ENCODE measurements around the gene GPC5.

The GPC5 gene

DNA sequence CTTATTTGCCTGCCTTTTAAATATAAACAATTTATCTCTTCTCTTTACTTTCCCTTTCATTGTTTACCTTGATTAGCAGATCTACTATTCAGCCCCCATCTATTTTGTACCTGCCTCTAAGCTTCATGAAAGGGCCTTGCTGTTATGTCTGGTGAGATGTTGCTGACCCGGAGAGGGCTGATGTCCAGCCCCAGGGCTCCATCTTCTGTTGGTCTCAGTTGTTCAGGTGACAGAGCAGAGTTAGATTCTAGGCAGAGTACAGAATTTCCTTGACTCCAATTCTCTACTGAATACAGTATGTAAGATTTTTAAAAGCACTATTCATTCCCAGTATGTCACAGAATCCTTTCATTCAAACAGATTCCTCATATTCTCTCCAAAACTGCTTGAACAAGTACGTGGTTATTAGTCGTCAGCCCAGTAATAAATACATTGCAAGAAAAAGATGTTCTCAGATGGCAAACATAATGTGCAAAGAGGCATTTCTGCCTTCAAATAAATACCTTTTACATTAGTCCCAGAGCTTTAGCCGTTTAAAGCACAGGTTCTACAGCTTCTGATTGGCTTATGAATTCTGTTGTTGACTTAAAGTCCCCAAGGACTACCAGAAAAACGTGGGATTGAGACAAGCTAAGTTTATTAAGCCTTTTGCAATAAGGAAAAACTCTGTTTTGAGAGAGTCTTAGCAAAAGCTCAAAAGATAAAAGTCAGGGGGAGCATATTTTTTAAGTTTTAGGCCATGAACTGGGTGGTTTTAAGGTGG is 159.1 kb downstream of the GPC5 start:
- DNase-seq (no peak), ATAC-seq (replicated peaks) (no peak)

DNA sequence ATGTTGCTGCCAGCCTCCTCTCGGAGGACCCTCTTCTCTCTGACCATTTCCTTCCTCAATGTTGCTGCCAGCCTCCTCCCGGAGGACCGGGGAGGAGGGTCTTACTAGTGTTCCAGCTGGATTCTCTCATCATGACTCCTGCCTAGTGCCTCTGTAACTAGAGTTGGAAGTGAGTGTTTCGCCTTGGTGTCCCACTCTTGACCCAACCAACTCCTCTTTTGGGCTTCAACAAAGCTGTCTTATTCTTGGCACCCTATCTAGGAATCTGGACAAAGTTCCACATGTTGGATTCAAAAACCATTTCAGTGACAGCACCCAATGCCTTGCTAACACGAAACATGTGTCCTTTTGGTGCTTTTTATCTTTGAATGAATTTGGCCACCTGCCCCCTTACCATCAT is 165.4 kb downstream of the GPC5 start:
- H3K36me3 Mint-ChIP-seq = no peaks in the 10 kb centered on the region
- H3K27me3 Mint-ChIP-seq = no peaks in the 10 kb centered on the region
- H3K4me1 Mint-ChIP-seq = no peaks in the 10 kb centered on the region
- ATAC-seq (replicated peaks) (no peak), DNase-seq (no peak)
- no peak overlapping the region for H3K4me3 Mint-ChIP-seq
- H3K27ac Mint-ChIP-seq = no peak overlapping the region
- peaks cover 2 to 3% of the 10 kb centered on the region in 2 donors for H3K9me3 Mint-ChIP-seq

More for the DNA sequence above, 159.1 kb downstream of the GPC5 start:
- Mint-ChIP-seq H3K4me1 (no peaks in the 10 kb centered on the region), H3K27me3 (no peaks in the 10 kb centered on the region), H3K36me3 (no peaks in the 10 kb centered on the region), H3K9me3 (peaks cover 5 to 8% of the 10 kb centered on the region in 2 donors), H3K27ac (no peak overlapping the region), H3K4me3 (no peak overlapping the region)

DNA sequence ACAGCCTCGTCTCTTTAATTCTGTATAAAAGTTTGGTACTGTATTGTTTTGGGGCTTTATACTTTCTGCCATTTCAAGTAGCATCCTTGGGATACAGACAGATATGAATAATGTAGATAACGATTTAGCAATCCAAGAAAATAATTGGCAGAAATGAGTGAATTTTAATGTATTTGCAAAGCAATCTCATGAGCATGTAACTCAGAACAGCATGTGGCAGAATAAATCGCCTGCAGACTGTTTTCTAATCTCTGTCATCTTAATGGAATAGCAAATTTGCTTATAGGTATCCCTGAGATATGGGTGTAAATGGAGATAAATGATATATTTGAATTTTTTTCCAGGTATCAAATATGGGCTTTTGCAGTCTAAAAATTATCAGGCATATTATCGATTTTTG is 166.0 kb downstream of the GPC5 start:
- Mint-ChIP-seq H3K36me3 (no peaks in the 10 kb centered on the region), H3K27ac (no peak overlapping the region), H3K4me3 (no peak overlapping the region), H3K4me1 (no peaks in the 10 kb centered on the region), H3K9me3 (peaks cover 2 to 3% of the 10 kb centered on the region in 2 donors), H3K27me3 (no peaks in the 10 kb centered on the region)
- no peak for ATAC-seq (replicated peaks)
- no peak for DNase-seq

DNA sequence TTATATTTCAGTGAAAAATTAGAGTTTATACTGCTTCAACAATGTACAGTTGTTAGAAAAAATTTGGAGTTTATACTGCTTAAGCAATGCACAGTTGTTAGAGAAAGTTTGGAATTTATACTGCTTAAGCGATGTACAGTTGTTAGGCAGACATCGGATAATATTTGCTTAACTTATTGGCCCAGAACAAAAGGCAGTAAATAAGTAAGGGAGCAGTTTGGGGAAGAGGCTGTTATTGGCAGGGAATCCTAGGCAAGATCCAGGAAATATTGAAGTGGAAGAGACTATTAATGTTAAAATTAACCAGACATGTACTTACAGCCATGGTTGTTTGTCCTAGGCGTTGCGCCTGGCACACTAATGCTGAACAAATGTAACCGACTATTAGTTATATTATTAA is 166.9 kb downstream of the GPC5 start:
- Mint-ChIP-seq H3K27ac (no peak overlapping the region), H3K4me3 (no peak overlapping the region), H3K4me1 (no peaks in the 10 kb centered on the region), H3K36me3 (no peaks in the 10 kb centered on the region), H3K9me3 (peaks cover 2 to 3% of the 10 kb centered on the region in 2 donors), H3K27me3 (no peaks in the 10 kb centered on the region)
- DNase-seq (no peak), ATAC-seq (replicated peaks) (no peak)

DNA sequence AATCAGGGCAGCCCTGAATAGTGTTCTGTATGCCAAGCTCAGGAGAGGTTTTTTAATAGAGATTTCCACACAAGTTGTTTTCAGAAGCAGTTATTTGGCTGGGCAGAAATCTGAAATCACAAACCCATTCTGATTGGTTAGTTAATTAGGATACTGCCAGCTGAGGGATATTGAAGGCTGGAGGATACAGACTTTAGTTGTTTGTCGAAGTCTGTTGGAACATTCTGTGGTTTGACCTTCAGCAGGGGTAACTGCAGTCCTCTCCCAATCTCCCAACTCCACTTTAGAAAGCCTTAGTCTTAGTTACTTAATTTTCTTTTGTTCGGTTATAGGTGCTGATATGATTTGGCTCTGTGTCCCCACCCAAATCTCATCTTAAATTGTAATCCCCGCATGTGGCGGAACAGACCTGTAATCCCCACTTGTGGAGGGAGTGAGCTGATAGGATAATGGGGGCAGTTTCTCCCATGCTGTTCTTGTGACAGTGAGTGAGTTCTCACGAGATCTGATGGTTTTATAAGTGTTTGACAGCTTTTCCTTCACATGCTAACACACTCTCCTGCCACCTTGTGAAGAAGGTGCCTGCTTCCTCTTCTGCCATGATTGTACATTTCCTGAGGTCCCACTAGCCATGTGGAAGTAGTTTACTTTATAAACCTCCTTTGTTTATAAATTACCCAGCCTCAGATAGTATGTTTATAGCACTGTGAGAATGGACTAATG is 169.2 kb downstream of the GPC5 start:
- DNase-seq (no peak), ATAC-seq (replicated peaks) (no peak)
- Mint-ChIP-seq H3K9me3 (peaks cover 2 to 3% of the 10 kb centered on the region in 2 donors), H3K36me3 (no peaks in the 10 kb centered on the region), H3K4me3 (no peak overlapping the region), H3K27me3 (no peaks in the 10 kb centered on the region), H3K27ac (no peak overlapping the region), H3K4me1 (no peaks in the 10 kb centered on the region)

DNA sequence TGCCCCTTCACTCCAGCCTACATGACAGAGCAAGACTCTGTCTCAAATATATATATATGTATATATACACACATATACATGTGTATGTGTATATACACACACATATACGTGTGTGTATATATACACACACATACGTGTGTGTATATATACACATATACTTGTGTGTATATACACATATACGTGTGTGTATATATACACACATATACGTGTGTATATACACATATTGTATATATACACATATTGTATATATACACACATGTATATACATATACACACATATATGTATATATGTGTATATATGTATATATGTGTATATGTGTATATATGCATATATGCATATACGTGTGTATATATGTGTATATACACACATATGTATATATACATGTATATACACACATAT is 173.3 kb downstream of the GPC5 start:
- no peak overlapping the region for H3K4me3 Mint-ChIP-seq
- H3K27me3 Mint-ChIP-seq = no peaks in the 10 kb centered on the region
- H3K9me3 Mint-ChIP-seq = peaks cover 0 to 3% of the 10 kb centered on the region in 2 donors
- H3K36me3 Mint-ChIP-seq = no peaks in the 10 kb centered on the region
- no peaks in the 10 kb centered on the region for H3K4me1 Mint-ChIP-seq
- DNase-seq (no peak), ATAC-seq (replicated peaks) (no peak)
- no peak overlapping the region for H3K27ac Mint-ChIP-seq

DNA sequence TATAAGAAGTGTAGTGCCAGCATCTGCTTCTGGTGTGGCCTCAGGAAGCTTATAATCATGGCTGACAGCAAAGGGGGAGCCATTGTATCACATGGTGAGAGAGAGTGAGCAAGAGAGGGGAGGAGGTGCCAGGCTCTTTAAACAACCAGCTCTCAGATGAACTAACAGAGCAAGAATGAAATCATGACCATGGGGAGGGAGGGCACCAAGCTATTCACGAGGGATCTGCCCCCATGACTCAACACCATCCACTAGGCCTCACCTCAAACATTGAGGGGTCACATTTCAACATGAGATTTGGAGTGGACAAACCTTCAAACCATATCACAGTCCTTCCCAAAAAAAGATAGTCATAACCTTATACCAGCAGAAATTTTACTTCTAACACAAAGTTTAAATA is 174.0 kb downstream of the GPC5 start:
- H3K36me3 Mint-ChIP-seq = no peaks in the 10 kb centered on the region
- no peaks in the 10 kb centered on the region for H3K27me3 Mint-ChIP-seq
- peaks cover 0 to 5% of the 10 kb centered on the region in 2 donors for H3K9me3 Mint-ChIP-seq
- no peak for ATAC-seq (replicated peaks)
- H3K4me3 Mint-ChIP-seq = no peak overlapping the region
- no peak overlapping the region for H3K27ac Mint-ChIP-seq
- no peaks in the 10 kb centered on the region for H3K4me1 Mint-ChIP-seq
- no peak for DNase-seq

DNA sequence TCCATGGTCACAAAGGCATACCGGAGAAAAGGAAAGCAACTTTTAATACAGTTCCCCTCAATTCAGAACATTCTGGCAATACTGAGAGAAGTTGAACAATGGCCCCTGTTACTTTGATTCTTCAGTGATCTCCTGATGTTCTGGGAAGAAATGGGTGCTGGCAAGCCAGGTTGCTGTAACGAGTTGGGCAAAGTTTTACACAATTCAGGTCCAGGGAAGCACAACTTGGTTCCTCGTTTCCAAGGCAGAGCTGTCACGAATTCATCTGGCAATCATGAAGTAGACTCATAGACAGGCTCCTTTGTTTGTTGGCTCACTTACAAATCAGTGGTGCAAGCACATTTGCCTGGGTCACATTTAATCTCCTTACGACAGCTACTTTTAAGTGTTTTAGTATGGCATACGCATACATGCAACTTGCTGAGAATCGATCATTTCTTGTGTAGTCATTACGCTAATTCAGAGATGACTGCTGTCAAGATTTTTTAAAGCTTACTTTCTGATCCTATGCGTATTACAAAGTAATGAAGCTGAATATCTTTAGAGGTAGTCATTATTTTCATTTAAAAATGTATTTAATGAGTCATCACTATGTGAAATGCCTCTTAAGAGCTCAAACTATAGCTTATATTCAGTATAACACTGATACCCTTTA is 174.7 kb downstream of the GPC5 start:
- Mint-ChIP-seq H3K36me3 (no peaks in the 10 kb centered on the region), H3K4me3 (no peak overlapping the region), H3K4me1 (no peaks in the 10 kb centered on the region), H3K27me3 (no peaks in the 10 kb centered on the region), H3K27ac (no peak overlapping the region), H3K9me3 (peaks cover 1 to 6% of the 10 kb centered on the region in 2 donors)
- DNase-seq (no peak), ATAC-seq (replicated peaks) (no peak)

DNA sequence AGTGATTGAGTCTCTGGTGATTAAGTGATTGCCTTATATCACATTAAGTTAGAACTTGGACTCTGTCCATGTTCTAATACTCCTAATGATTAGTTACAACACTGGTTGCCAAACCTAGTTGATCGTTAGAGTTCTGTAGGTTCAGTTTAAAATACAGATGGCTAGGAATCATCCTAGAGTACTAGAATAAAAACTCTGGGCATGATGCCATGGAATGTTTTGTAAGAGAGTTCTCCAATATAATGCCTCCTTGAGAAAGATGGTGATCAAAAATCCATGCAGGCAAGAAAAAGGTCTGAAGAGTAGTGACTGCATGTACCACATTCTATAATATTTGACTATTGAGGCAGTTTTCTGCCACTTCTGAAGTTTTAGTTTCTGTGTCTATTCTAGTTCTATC is 176.3 kb downstream of the GPC5 start:
- DNase-seq (no peak), ATAC-seq (replicated peaks) (no peak)
- no peaks in the 10 kb centered on the region for H3K4me1 Mint-ChIP-seq
- H3K27me3 Mint-ChIP-seq = no peaks in the 10 kb centered on the region
- no peak overlapping the region for H3K4me3 Mint-ChIP-seq
- no peaks in the 10 kb centered on the region for H3K36me3 Mint-ChIP-seq
- no peak overlapping the region for H3K27ac Mint-ChIP-seq
- H3K9me3 Mint-ChIP-seq = peaks cover 1 to 6% of the 10 kb centered on the region in 2 donors

DNA sequence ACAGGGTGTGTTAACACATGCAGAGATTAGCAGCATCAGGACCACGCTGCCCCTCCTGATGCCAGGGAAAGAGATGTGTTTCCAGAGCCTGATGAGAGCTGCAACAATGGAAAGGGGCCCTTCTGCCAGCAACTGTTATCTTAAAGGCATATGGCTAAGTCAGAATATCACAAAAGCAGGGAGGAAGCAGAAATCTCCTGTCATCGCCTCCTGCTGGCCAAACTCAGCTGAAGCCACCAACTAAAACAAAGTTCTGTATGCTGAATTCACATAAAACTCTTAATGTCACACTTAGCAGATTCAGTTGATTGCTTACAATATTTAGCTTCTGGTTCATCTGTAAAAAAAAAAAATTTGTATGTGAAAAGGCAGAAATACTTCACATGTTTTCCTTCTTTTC is 178.2 kb downstream of the GPC5 start:
- Mint-ChIP-seq H3K4me1 (no peaks in the 10 kb centered on the region), H3K27ac (no peak overlapping the region), H3K9me3 (peaks cover 4 to 6% of the 10 kb centered on the region in 2 donors), H3K27me3 (no peaks in the 10 kb centered on the region), H3K36me3 (no peaks in the 10 kb centered on the region), H3K4me3 (no peak overlapping the region)
- no peak for ATAC-seq (replicated peaks)
- DNase-seq = no peak

DNA sequence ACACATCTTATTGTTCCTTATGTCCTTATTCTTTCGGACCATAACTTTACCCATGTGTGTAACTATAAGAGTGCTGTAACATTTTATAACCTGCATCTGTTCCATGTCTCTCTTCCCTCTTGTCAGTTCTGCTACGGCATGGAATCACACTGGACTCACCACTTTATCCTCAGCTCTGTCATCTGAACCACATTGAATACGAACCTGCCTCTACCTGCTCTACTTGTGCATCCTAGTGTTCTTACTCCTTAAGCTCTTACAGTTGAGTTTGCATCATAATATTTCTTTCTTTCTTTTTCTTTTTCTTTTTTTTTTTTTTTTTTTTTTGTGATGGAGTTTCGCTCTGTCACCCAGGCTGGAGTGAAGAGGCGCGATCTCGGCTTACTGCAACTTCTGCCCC is 180.9 kb downstream of the GPC5 start:
- Mint-ChIP-seq H3K27me3 (no peaks in the 10 kb centered on the region), H3K9me3 (peaks cover 4% of the 10 kb centered on the region in 2 donors), H3K36me3 (no peaks in the 10 kb centered on the region), H3K27ac (no peak overlapping the region), H3K4me3 (no peak overlapping the region), H3K4me1 (no peaks in the 10 kb centered on the region)
- DNase-seq (no peak), ATAC-seq (replicated peaks) (no peak)

DNA sequence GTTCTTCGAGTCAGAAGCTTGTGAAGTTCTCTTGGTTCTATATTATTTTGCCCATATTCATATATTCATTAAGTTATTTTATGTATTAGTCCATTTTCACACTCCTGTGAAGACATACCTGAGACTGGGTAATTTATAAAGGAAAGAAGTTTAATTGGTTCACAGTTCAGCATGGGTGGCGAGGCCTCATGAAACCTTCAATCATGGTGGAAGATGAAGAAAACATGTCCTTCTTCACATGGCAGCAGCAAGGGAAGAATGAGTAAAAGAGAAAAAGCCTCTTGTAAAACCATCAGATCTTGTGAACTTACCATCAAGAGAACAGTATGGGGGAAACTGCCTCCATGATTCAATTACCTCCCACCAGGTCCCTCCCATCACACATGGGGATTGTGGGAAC is 182.3 kb downstream of the GPC5 start:
- H3K27me3 Mint-ChIP-seq = no peaks in the 10 kb centered on the region

DNA sequence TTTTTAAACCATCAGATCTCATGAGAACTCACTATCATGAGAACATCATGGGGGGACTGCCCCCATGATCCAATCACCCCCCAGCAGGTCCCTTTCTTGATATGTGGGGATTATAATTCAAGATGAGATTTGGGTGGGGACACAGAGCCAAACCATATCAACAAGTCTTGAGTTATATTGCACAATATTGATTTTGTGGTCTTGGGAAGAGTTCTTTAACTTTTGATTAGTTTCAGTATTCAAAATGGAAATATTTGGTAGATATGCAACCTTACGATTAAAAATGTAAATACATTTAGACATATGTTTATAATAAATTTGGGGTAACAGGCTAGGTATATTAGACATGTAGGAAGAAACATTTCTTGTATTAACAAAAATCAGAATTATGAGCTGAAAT is 188.2 kb downstream of the GPC5 start:
- Mint-ChIP-seq H3K4me1 (no peaks in the 10 kb centered on the region), H3K27me3 (no peaks in the 10 kb centered on the region), H3K27ac (no peak overlapping the region), H3K9me3 (peaks cover 5 to 8% of the 10 kb centered on the region in 2 donors), H3K4me3 (no peak overlapping the region), H3K36me3 (no peaks in the 10 kb centered on the region)
- no peak for ATAC-seq (replicated peaks)
- no peak for DNase-seq

More for the DNA sequence above, 182.3 kb downstream of the GPC5 start:
- Mint-ChIP-seq H3K9me3 (peaks cover 4 to 6% of the 10 kb centered on the region in 2 donors), H3K27ac (no peak overlapping the region), H3K4me3 (no peak overlapping the region), H3K36me3 (no peaks in the 10 kb centered on the region), H3K4me1 (no peaks in the 10 kb centered on the region)
- no peak for ATAC-seq (replicated peaks)
- no peak for DNase-seq

DNA sequence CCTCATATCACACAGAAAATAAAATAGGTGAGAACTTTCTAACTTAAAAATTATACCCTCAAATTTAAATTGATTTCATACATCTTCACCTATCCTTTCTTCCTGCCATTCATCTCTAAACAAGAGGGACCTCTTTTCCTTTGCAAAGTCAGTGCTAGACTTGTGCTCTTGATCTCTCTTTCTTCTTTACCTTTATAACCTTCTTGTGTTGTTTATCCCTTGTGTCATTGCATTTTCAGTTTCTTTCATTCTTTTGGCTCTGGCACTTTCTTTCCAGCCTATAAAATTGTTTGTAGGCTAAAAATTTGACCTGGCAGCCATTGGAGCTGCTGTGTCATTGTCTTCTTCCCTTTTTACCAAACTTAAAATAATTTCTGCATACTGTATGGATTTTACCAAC is 190.1 kb downstream of the GPC5 start:
- Mint-ChIP-seq H3K4me3 (no peak overlapping the region), H3K36me3 (no peaks in the 10 kb centered on the region), H3K4me1 (no peaks in the 10 kb centered on the region), H3K9me3 (peaks cover 5 to 13% of the 10 kb centered on the region in 2 donors), H3K27me3 (no peaks in the 10 kb centered on the region), H3K27ac (no peak overlapping the region)
- ATAC-seq (replicated peaks) (no peak), DNase-seq (no peak)
